Effector memory CD4-positive, alpha-beta T cell (primary cell): ENCODE results near the gene CHST15.

Source experiments
- DNase-seq, 3 donors: peaks; one replicate each; pipeline ENCODE4 v3.0.0-alpha.2; 2020
- H3K27ac ChIP-seq: 2 replicates; pipeline ENCODE4 v1.7.0; 2013; ENCODE audit warnings: mild to moderate bottlenecking, low read length, moderate library complexity; ENCODE audit not compliant: insufficient read depth, poor library complexity, severe bottlenecking
- H3K27me3 ChIP-seq: replicated peaks from 2 replicates; pipeline ENCODE4 v1.7.0; 2013; ENCODE audit warnings: mild to moderate bottlenecking, low read length; ENCODE audit not compliant: insufficient read depth, control insufficient read depth, poor library complexity, severe bottlenecking
- H3K36me3 ChIP-seq: 2 replicates; pipeline ENCODE4 v1.7.0; 2013; ENCODE audit warnings: mild to moderate bottlenecking, low read length, moderate library complexity; ENCODE audit not compliant: control insufficient read depth, insufficient read depth
- H3K4me1 ChIP-seq: 2 replicates; pipeline ENCODE4 v1.7.0; 2013; ENCODE audit warnings: low read length, mild to moderate bottlenecking; ENCODE audit not compliant: control insufficient read depth, insufficient read depth, poor library complexity, severe bottlenecking
- H3K4me3 ChIP-seq: 2 replicates; pipeline ENCODE4 v1.7.0; 2013; ENCODE audit warnings: low read length, low read depth, mild to moderate bottlenecking; ENCODE audit not compliant: insufficient read depth, poor library complexity, severe bottlenecking
- H3K9me3 ChIP-seq: 2 replicates; pipeline ENCODE4 v1.7.0; 2013; ENCODE audit warnings: mild to moderate bottlenecking, low read length, moderate library complexity; ENCODE audit not compliant: control insufficient read depth

Gene CHST15

GRCh38 chr10:124124123-124124768 is 30.8 kb upstream of the CHST15 start:
- no peaks in the 10 kb centered on the region for H3K9me3 ChIP-seq
- H3K4me3 ChIP-seq, result no peak overlapping the region
- no peaks in the 10 kb centered on the region for H3K4me1 ChIP-seq
- H3K27ac ChIP-seq, result no peak overlapping the region
- no peaks in the 10 kb centered on the region for H3K27me3 ChIP-seq
- H3K36me3 ChIP-seq, result no peaks in the 10 kb centered on the region
- DNase-seq, result no peak

GRCh38 chr10:124123156-124123555 is 29.8 kb upstream of the CHST15 start:
- H3K4me3 ChIP-seq, result no peak overlapping the region
- no peaks in the 10 kb centered on the region for H3K27me3 ChIP-seq
- H3K9me3 ChIP-seq, result no peaks in the 10 kb centered on the region
- DNase-seq, result no peak
- no peaks in the 10 kb centered on the region for H3K36me3 ChIP-seq
- no peak overlapping the region for H3K27ac ChIP-seq
- H3K4me1 ChIP-seq, result no peaks in the 10 kb centered on the region

GRCh38 chr10:124122211-124122610 is 28.8 kb upstream of the CHST15 start:
- Histone ChIP-seq H3K4me1 (no peaks in the 10 kb centered on the region), H3K36me3 (no peaks in the 10 kb centered on the region), H3K27me3 (no peaks in the 10 kb centered on the region), H3K4me3 (no peak overlapping the region), H3K27ac (no peak overlapping the region), H3K9me3 (no peaks in the 10 kb centered on the region)
- DNase-seq, result no peak

- no peaks in the 10 kb centered on the region for H3K36me3 ChIP-seq
- no peaks in the 10 kb centered on the region for H3K27me3 ChIP-seq
- no peak overlapping the region for H3K27ac ChIP-seq
- no peak overlapping the region for H3K4me3 ChIP-seq
- DNase-seq, result no peak
- H3K9me3 ChIP-seq, result no peaks in the 10 kb centered on the region
- H3K4me1 ChIP-seq, result no peaks in the 10 kb centered on the region
Measured at GRCh38 chr10:124120410-124121061, 27.1 kb upstream of the CHST15 start.

- no peak for DNase-seq
- Histone ChIP-seq H3K4me1 (no peaks in the 10 kb centered on the region), H3K27me3 (no peaks in the 10 kb centered on the region), H3K9me3 (no peaks in the 10 kb centered on the region), H3K36me3 (no peaks in the 10 kb centered on the region), H3K27ac (no peak overlapping the region), H3K4me3 (no peak overlapping the region)
Measured at GRCh38 chr10:124119946-124120345, 26.5 kb upstream of the CHST15 start.

GRCh38 chr10:124119216-124119615 is 25.8 kb upstream of the CHST15 start:
- Histone ChIP-seq H3K4me1 (no peaks in the 10 kb centered on the region), H3K36me3 (no peaks in the 10 kb centered on the region), H3K27me3 (no peaks in the 10 kb centered on the region), H3K9me3 (no peaks in the 10 kb centered on the region), H3K27ac (no peak overlapping the region), H3K4me3 (no peak overlapping the region)
- DNase-seq, result no peak

GRCh38 chr10:124117833-124118232 is 24.4 kb upstream of the CHST15 start:
- H3K4me1 ChIP-seq, result no peaks in the 10 kb centered on the region
- H3K36me3 ChIP-seq, result no peaks in the 10 kb centered on the region
- no peak overlapping the region for H3K4me3 ChIP-seq
- no peaks in the 10 kb centered on the region for H3K9me3 ChIP-seq
- H3K27me3 ChIP-seq, result no peaks in the 10 kb centered on the region
- no peak for DNase-seq
- H3K27ac ChIP-seq, result no peak overlapping the region

- Histone ChIP-seq H3K27me3 (no peaks in the 10 kb centered on the region), H3K27ac (no peak overlapping the region), H3K4me1 (no peaks in the 10 kb centered on the region), H3K4me3 (no peak overlapping the region), H3K9me3 (no peaks in the 10 kb centered on the region), H3K36me3 (no peaks in the 10 kb centered on the region)
- DNase-seq, result no peak
Measured at GRCh38 chr10:124117511-124117785, 24.1 kb upstream of the CHST15 start.

GRCh38 chr10:124116771-124117510 is 23.5 kb upstream of the CHST15 start:
- H3K4me3 ChIP-seq, result no peak overlapping the region
- no peaks in the 10 kb centered on the region for H3K4me1 ChIP-seq
- no peaks in the 10 kb centered on the region for H3K9me3 ChIP-seq
- H3K27me3 ChIP-seq, result no peaks in the 10 kb centered on the region
- H3K27ac ChIP-seq, result no peak overlapping the region
- no peak for DNase-seq
- no peaks in the 10 kb centered on the region for H3K36me3 ChIP-seq

- no peaks in the 10 kb centered on the region for H3K9me3 ChIP-seq
- no peaks in the 10 kb centered on the region for H3K27me3 ChIP-seq
- no peaks in the 10 kb centered on the region for H3K36me3 ChIP-seq
- no peak for DNase-seq
- no peak overlapping the region for H3K4me3 ChIP-seq
- no peaks in the 10 kb centered on the region for H3K4me1 ChIP-seq
- H3K27ac ChIP-seq, result no peak overlapping the region
Measured at GRCh38 chr10:124114696-124115095, 21.3 kb upstream of the CHST15 start.
